WI38 (cell line): Measurements from ENCODE around the gene HS1BP3.
A peak's percentile ranks its signal among the peaks of the same experiment; 100 is the strongest.

Experiments used
- H3K4me3 ChIP-seq: 2 replicates; pipeline ENCODE4 v1.5.1; 2011; ENCODE audit warnings: low read depth, mild to moderate bottlenecking, control low read depth, low read length
- CTCF ChIP-seq: IDR thresholded peaks from 2 replicates; pipeline ENCODE4 v1.5.1; 2012; ENCODE audit warnings: low read depth, mild to moderate bottlenecking, control low read depth, low read length

Gene HS1BP3

GRCh38 chr2:20643060-20643459, 7.8 kb downstream of the HS1BP3 start:
- H3K4me3 ChIP-seq = no peak overlapping the region
- no peak for TF ChIP-seq CTCF

GRCh38 chr2:20642055-20642971, 8.6 kb downstream of the HS1BP3 start:
- no peak overlapping the region for H3K4me3 ChIP-seq
- peak; percentile 98 for TF ChIP-seq CTCF

- TF ChIP-seq CTCF = no peak
- H3K4me3 ChIP-seq = no peak overlapping the region
Measured at GRCh38 chr2:20641123-20641985, 9.5 kb downstream of the HS1BP3 start.

GRCh38 chr2:20640411-20641122, 10.3 kb downstream of the HS1BP3 start:
- TF ChIP-seq CTCF = no peak

GRCh38 chr2:20638646-20639430, 12.1 kb downstream of the HS1BP3 start:
- no peak overlapping the region for H3K4me3 ChIP-seq

More at GRCh38 chr2:20640411-20641122, 10.3 kb downstream of the HS1BP3 start:
- no peak overlapping the region for H3K4me3 ChIP-seq

More at GRCh38 chr2:20638646-20639430, 12.1 kb downstream of the HS1BP3 start:
- TF ChIP-seq CTCF = no peak
